Caki2 (cell line): ENCODE results near the gene PEAK3. TPM values are rescaled to one million over a fixed set of nuclear protein-coding genes. Genes with fewer than 3 reads are reported as not detected.

Source experiments
- DNase-seq: peaks from one replicate; pipeline ENCODE4 v3.0.0-alpha.2; 2015; ENCODE audit warnings: low read depth
- in situ Hi-C: cut with HindIII; loops from 2 replicates; pipeline ENCODE4 v1.10.0; 2016; ENCODE audit warnings: low sequenced_read_pairs, low pct_unique_long_range_greater_than_20kb, mixed read lengths
- total RNA-seq: library from RNA; depleted of rRNA; stranded (reverse); fragments of >200 nt; shearing (Covaris generic); gene quantifications from 2 replicates; pipeline ENCODE4 v1.2.3, GENCODE V29; 2014; ENCODE audit warnings: low replicate concordance

PEAK3 gene
- total RNA-seq, 1 experiment from 2014 or later = not detected

- DNase-seq = no peak
- in situ Hi-C loops = no loop called here
Measured at GRCh38 chr19:2318923-2319322, 36.9 kb upstream of the PEAK3 start.

DNA sequence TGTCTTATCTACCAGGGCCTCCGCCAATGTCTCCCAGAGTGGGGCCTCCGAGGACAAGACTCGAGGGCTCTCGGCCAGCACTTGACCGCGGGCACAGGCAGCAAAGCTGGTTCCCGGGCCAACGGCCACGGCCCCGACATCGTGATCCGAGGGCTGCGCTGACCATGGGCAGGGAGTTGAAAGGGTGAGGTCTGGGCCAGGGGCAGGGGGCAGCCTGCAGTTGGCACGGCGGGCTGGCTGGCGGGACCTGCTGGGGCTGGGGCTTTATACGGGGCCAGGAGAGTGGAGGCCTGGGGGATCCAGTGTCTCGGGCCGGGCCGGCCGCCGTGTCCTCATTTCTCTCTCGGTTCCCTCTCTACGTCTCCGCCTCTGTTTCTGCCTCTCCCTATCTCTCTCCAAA is 35.8 kb upstream of the PEAK3 start:
- no peak for DNase-seq
- in situ Hi-C loops = no loop called here

DNA sequence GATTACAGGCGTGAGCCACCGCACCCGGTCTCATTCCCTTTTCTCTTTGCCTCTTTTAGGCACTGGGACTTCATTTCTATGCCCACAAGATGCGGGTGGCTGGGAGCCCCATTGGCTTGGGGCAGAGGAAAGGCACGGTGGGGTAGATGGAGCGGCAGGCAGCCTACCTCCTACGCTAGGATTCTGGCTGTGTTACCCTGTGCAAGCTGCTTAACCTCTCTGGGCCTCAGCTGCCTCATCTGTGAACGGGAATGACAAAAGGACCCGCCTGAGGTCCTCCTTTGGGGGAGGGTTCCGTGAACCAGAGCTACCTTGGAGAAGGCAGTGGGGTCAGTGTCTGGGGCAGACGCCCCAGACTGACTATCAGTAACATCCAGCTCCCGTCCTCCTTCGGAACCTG is 35.3 kb upstream of the PEAK3 start:
- in situ Hi-C loops = no loop called here
- DNase-seq = no peak

- in situ Hi-C loops = no loop called here
- no peak for DNase-seq
Measured at GRCh38 chr19:2315818-2316353, 33.9 kb upstream of the PEAK3 start.

- in situ Hi-C loops = no loop called here
Measured at GRCh38 chr19:2315121-2315817, 33.3 kb upstream of the PEAK3 start.

DNA sequence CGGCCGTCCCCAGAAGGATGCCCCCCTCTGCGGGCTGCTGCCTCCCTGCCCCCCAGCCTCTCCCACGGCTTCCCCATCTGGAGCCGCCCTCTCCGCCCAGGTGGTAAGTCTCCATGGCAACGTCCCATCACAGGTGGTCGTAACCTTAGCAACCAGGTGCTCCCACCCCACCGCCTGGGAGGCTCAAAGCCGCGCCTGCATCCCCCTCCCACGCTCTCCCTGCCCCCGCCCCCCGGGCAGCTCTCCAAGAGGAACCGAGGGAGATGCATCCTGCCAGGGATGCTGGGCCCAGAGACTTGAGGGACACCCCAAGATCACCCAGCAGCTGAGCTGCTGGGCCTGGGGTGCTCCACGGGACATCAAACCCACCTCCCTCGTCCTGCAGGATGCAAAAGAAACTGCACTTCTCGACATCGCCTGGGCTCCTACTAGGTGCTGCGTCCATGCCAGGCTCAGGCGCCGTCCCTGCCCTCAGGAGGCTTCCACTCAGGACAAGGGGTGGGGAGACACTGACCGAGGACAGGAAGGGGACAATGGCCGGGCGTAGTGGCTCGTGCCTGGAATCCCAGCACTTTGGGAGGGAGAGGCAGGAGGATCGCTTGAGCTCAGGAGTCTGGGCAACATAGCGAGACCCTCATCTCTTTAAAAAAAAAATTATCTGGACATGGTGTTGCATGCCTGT is 31.0 kb upstream of the PEAK3 start:
- no peak for DNase-seq
- in situ Hi-C loops = no loop called here

More at GRCh38 chr19:2315121-2315817, 33.3 kb upstream of the PEAK3 start:
- DNase-seq = no peak

DNA sequence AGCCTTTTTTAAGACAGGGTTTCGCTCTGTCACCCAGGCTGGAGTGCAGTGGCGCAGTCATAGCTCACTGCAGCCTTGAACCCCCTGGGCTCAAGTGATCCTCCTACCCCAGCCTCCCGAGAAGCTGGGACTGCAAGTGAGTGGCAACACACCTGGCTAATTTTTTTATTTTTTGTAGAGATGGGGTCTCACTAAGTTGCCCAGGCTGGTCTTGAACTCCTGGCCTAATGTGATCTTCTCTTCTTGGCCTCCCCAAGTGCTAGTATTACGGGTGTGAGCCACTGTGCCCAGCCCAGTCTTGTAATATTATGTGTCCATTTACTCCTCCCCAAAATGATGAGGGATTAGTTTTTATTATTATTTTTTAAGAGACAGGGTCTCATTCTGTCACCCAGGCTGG is 29.1 kb upstream of the PEAK3 start:
- in situ Hi-C loops = no loop called here
- DNase-seq = no peak

DNA sequence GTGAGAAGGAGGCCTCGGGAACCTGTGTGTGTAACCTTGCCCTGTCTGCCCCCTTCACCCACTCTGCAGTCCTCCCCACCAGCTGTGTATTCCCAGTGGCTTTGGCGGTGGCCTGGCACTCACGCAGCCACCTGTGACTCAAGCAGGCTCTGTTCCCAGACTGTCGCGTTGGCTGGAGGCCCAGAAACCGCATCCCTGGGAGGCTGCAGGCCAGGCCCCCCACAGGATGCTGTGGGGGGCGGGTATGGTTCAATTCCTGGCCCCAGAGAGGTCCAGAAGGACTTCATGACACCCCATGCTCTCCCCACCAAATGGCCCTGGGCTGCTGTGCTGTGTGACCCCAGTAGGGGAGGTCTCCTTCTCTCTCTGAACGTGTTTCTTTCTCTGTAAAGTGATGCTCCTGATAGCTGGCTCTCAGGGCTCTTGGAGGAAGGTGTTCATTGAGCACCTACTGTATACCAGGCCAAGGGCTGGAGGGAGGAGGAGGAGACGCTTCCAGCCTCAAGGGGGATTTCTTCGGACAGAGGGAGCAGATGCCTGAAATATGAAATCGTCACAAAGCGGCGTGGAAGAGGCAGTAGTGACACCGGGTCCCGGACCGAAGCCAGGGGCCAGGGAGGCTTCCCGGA is 27.9 kb upstream of the PEAK3 start:
- DNase-seq = peak; percentile 21

GRCh38 chr19:2308114-2308556 is 26.2 kb upstream of the PEAK3 start, which contains the start of gene LINGO3:
TSS of gene LINGO3 (minus strand) at chr19:2308154. CDS start at chr19:2291776, 16,378 bp downstream.
- in situ Hi-C loops = no loop called here
- no peak for DNase-seq

More for the DNA sequence above, 27.9 kb upstream of the PEAK3 start:
- in situ Hi-C loops = no loop called here

- DNase-seq = no peak
- in situ Hi-C loops = no loop called here
Measured at GRCh38 chr19:2307518-2308012, 25.6 kb upstream of the PEAK3 start.

GRCh38 chr19:2306971-2307370 is 25.0 kb upstream of the PEAK3 start:
- no peak for DNase-seq
- in situ Hi-C loops = no loop called here

- no peak for DNase-seq
- in situ Hi-C loops = no loop called here
Measured at GRCh38 chr19:2306281-2306806, 24.4 kb upstream of the PEAK3 start.

GRCh38 chr19:2305452-2306280 is 23.7 kb upstream of the PEAK3 start:
- DNase-seq = no peak
- in situ Hi-C loops = no loop called here

DNA sequence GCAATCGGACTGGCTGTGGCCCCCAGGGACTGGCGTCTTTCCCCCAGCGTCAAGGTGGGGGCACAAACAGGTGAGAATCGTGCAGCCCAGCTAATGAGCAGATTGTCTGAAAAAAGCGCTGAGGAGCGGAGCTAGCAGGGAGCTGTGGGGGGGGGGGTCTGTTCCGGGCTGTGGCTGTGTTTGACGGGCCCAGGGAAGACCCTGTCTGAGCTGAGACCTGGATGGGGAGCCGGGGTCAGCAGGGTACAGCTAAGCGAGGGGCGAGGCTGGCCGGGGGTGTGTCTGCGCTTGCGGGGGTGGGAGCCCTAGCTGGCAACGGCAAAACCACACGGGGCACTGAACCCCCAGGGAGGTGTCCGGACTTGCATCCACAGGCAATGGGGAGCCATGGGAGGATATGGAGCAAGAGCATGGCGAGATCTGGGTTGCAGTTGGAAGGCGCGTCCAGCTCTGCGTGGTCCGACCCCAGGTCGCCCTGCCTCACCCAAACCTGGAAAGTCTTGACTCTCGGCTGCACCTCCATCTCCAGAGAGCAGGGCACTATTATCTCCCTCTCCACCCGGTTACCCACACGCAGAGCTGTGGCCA is 21.3 kb upstream of the PEAK3 start:
- in situ Hi-C loops = no loop called here
- no peak for DNase-seq

- DNase-seq = no peak
- in situ Hi-C loops = no loop called here
Measured at GRCh38 chr19:2302319-2303210, 20.6 kb upstream of the PEAK3 start.

DNA sequence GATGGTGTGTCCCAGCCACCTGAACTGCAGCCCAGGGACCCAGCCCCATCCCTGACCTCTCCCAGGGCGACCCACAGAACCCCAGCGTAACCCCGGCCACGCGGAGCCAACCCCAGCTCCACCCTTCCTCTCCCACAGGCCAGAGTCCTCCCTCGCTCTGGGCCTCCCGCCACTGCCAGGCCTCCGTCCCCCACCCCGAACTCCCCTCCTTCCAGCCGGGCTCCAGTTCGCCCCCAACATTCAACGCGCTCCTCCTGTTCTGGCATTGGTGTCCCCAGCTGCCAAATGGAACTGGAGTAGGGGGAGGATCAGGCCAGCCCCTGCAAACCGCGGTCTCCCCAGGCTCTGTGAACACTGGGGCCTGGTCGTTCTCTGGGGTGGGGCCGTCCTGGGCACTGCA is 18.6 kb upstream of the PEAK3 start:
- in situ Hi-C loops = no loop called here
- no peak for DNase-seq

DNA sequence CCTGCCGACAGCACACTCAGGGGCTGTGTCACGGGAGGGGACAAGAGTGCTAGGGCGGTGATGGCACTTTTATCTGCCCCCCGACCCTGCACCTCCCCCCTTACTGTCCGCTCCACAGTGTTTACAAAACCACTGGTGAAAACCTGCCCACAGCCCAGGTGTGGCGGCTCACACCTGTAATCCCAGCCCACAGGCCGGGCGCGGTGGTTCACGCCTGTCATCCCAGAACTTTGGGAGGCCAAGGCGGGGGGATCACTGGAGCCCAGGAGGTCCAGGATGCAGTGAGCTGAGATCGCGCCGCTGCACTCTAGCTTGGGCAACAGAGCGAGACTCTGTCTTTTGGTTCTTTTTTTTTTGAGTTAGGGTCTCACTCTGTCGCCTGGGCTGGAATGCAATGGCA is 14.2 kb upstream of the PEAK3 start:
- DNase-seq = no peak
- in situ Hi-C loops = no loop called here
